ENCODE measurements around the gene TTLL5. TPM values are rescaled to one million over a fixed set of nuclear protein-coding genes. Genes with fewer than 3 reads are reported as not detected.
A peak's percentile ranks its signal among the peaks of the same experiment; 100 is the strongest.

The TTLL5 gene
- total RNA-seq, 1 donor from 2014 or later: 15.5 TPM

- no peaks in the 10 kb centered on the region for H3K36me3 ChIP-seq (ENCODE audit: control insufficient read depth, insufficient read depth, low read length)
- DNase-seq (ENCODE audit: low read depth) (peak; percentile 50), FAIRE-seq (no peak)
Measured at GRCh38 chr14:75982266-75983018, 321.4 kb downstream of the TTLL5 start.

GRCh38 chr14:75983019-75983358 lies 321.9 kb downstream of the TTLL5 start:
- DNase-seq (ENCODE audit: low read depth) (no peak), FAIRE-seq (no peak)
- no peak for TF ChIP-seq CTCF (IDR thresholded peaks at IDR 0.05; ENCODE audit: insufficient read depth, low read length, severe bottlenecking)
- Histone ChIP-seq H3K27me3 (ENCODE audit: control insufficient read depth, insufficient read depth, low read length) (no peaks in the 10 kb centered on the region), H3K4me3 (ENCODE audit: low read depth, low read length) (peak overlapping the region; percentile 63), H3K36me3 (ENCODE audit: control insufficient read depth, insufficient read depth, low read length) (no peaks in the 10 kb centered on the region)

More at GRCh38 chr14:75982266-75983018, 321.4 kb downstream of the TTLL5 start:
- Histone ChIP-seq H3K27me3 (ENCODE audit: control insufficient read depth, insufficient read depth, low read length) (no peaks in the 10 kb centered on the region), H3K4me3 (ENCODE audit: low read depth, low read length) (peak overlapping the region; percentile 63)
- TF ChIP-seq CTCF (IDR thresholded peaks at IDR 0.05; ENCODE audit: insufficient read depth, low read length, severe bottlenecking): peak; percentile 77

GRCh38 chr14:75984674-75985073 lies 323.6 kb downstream of the TTLL5 start:
- no peak for TF ChIP-seq CTCF (IDR thresholded peaks at IDR 0.05; ENCODE audit: insufficient read depth, low read length, severe bottlenecking)
- no peak for DNase-seq (ENCODE audit: low read depth)
- no peak overlapping the region for H3K4me3 ChIP-seq (ENCODE audit: low read depth, low read length)
- H3K36me3 ChIP-seq (ENCODE audit: control insufficient read depth, insufficient read depth, low read length): peaks cover 3% of the 10 kb centered on the region
- FAIRE-seq: no peak
- no peaks in the 10 kb centered on the region for H3K27me3 ChIP-seq (ENCODE audit: control insufficient read depth, insufficient read depth, low read length)

GRCh38 chr14:75985618-75986438 lies 324.8 kb downstream of the TTLL5 start, which contains the start of gene IFT43:
Gene IFT43, plus strand, starts transcription at chr14:75985763. Its CDS starts 24 bp downstream, at chr14:75985787.
- TF ChIP-seq CTCF (IDR thresholded peaks at IDR 0.05; ENCODE audit: insufficient read depth, low read length, severe bottlenecking): no peak

GRCh38 chr14:75986439-75986765 lies 325.4 kb downstream of the TTLL5 start:
- peaks cover 4% of the 10 kb centered on the region for H3K36me3 ChIP-seq (ENCODE audit: control insufficient read depth, insufficient read depth, low read length)
- TF ChIP-seq CTCF (IDR thresholded peaks at IDR 0.05; ENCODE audit: insufficient read depth, low read length, severe bottlenecking): no peak
- FAIRE-seq (no peak), DNase-seq (ENCODE audit: low read depth) (no peak)
- H3K4me3 ChIP-seq (ENCODE audit: low read depth, low read length): peak overlapping the region; percentile 78
- no peaks in the 10 kb centered on the region for H3K27me3 ChIP-seq (ENCODE audit: control insufficient read depth, insufficient read depth, low read length)

More at GRCh38 chr14:75985618-75986438, 324.8 kb downstream of the TTLL5 start, which contains the start of gene IFT43:
- Histone ChIP-seq H3K4me3 (ENCODE audit: low read depth, low read length) (peak within 1 kb of the TSS; percentile 78), H3K36me3 (ENCODE audit: control insufficient read depth, insufficient read depth, low read length) (peaks cover 3% of the 10 kb centered on the region), H3K27me3 (ENCODE audit: control insufficient read depth, insufficient read depth, low read length) (no peaks in the 10 kb centered on the region)
- DNase-seq (ENCODE audit: low read depth) (peak; percentile 63), FAIRE-seq (no peak)
